Spleen (tissue), 7 donors: ENCODE data around the gene NBAS.

Experiments
- POLR2A ChIP-seq, 3 donors: fragments of 450-650 bp; IDR thresholded peaks; one replicate each; pipeline ENCODE4 v1.5.1; 2017; ENCODE audit warnings: antibody characterized with exemption in 3 of 3, mild to moderate bottlenecking in 1 of 3
- POLR2AphosphoS5 ChIP-seq, 3 donors: sonication (generic); formaldehyde crosslinking; IDR thresholded peaks; one replicate each; pipeline ENCODE4 v1.5.1; 2017; ENCODE audit warnings: antibody characterized with exemption in 3 of 3
- TF ChIP-seq, protein P1 (sequence below), 11 experiments: fragments of 200-600 bp in 7 of 11; fragments of 450-650 bp in 4 of 11; sonication (generic) in 4 of 11; IDR thresholded peaks in 8 of 11; conservative IDR thresholded peaks in 3 of 11; 1 replicate in 7 of 11; 2 replicates in 4 of 11; pipeline versions ENCODE4 v1.4.0 to v1.8.0; 2016 to 2021; ENCODE audit warnings: antibody characterized with exemption in 11 of 11, inconsistent platforms in 4 of 11, mild to moderate bottlenecking in 1 of 11
- donor health status: DM: no; HTN: no; CAD: no; lungs with moderate emphysema.
- donor health status: DM: no; HTN: no; CAD: no.
- donor health status: DM: no; HTN: no; CAD: no.

DNA sequence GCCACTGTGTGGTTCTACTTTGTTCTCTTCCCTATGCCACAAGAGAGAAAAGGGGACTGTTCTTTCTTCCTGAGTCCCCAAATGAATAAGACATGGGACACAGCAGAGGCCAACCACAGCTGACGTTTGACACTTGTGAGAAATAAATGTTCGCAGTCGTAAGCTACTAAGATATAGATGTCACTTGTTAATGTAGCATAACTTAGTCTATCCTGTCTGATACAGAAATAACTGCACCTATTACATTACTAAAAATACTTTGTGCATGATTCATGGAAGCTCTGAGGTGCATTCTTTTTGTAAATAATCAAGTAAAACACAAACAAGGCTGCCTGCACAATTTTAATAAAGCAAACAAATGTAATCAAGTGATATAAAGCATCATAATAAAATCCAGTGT is 148.8 kb downstream of the NBAS start:
- TF ChIP-seq POLR2AphosphoS5 (IDR thresholded peaks at IDR 0.05) (no peak), POLR2A (IDR thresholded peaks at IDR 0.05) (no peak)
- TF ChIP-seq, protein P1, sequence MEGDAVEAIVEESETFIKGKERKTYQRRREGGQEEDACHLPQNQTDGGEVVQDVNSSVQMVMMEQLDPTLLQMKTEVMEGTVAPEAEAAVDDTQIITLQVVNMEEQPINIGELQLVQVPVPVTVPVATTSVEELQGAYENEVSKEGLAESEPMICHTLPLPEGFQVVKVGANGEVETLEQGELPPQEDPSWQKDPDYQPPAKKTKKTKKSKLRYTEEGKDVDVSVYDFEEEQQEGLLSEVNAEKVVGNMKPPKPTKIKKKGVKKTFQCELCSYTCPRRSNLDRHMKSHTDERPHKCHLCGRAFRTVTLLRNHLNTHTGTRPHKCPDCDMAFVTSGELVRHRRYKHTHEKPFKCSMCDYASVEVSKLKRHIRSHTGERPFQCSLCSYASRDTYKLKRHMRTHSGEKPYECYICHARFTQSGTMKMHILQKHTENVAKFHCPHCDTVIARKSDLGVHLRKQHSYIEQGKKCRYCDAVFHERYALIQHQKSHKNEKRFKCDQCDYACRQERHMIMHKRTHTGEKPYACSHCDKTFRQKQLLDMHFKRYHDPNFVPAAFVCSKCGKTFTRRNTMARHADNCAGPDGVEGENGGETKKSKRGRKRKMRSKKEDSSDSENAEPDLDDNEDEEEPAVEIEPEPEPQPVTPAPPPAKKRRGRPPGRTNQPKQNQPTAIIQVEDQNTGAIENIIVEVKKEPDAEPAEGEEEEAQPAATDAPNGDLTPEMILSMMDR (IDR thresholded peaks at IDR 0.05 in 8 of 11, conservative IDR thresholded peaks at IDR 0.05 in 3 of 11) = no peak
